Keratinocyte (primary cell): Measurements from ENCODE around the gene KSR2.
"Not testable (repeated sequence)": the region's sequence is repeated elsewhere in the genome, so short reads cannot be mapped to it uniquely, and the experiment has no call there.

Experiments used
- EZH2 ChIP-seq: IDR thresholded peaks from one replicate; pipeline ENCODE4 v1.6.1; 2012; ENCODE audit warnings: inconsistent platforms, mild to moderate bottlenecking, low read length, moderate library complexity
- TF ChIP-seq, protein P1 (sequence below), 3 experiments: IDR thresholded peaks in 1 of 3; conservative IDR thresholded peaks in 1 of 3; optimal IDR thresholded peaks in 1 of 3; 2 replicates in 2 of 3; 3 replicates in 1 of 3; pipeline versions ENCODE3 to v1.5.1; 2011; ENCODE audit warnings: low read length in 3 of 3, mild to moderate bottlenecking in 3 of 3, moderate library complexity in 2 of 3, control low read depth in 1 of 3, inconsistent platforms in 1 of 3; ENCODE audit not compliant: insufficient read depth in 2 of 3; ENCODE audit errors: extremely low read depth in 1 of 3

DNA sequence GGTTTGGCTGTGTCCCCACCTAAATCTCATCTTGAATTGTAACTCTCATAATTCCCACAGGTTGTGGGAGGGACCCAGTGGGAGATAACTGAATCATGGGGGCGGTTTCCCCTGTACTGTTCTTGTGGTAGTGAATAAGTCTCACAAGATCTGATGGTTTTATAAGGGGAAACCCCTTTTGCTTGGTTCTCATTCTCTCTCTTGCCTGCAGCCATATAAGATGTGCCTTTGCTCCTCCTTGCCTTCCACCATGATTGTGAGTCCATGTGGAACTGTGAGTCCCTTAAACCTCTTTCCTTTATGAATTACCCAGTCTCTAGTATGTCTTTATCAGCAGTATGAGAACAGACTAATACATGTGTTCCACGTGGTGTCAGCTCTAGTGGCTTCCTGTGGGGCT, 31.0 kb upstream of the KSR2 start:
- TF ChIP-seq, protein P1, sequence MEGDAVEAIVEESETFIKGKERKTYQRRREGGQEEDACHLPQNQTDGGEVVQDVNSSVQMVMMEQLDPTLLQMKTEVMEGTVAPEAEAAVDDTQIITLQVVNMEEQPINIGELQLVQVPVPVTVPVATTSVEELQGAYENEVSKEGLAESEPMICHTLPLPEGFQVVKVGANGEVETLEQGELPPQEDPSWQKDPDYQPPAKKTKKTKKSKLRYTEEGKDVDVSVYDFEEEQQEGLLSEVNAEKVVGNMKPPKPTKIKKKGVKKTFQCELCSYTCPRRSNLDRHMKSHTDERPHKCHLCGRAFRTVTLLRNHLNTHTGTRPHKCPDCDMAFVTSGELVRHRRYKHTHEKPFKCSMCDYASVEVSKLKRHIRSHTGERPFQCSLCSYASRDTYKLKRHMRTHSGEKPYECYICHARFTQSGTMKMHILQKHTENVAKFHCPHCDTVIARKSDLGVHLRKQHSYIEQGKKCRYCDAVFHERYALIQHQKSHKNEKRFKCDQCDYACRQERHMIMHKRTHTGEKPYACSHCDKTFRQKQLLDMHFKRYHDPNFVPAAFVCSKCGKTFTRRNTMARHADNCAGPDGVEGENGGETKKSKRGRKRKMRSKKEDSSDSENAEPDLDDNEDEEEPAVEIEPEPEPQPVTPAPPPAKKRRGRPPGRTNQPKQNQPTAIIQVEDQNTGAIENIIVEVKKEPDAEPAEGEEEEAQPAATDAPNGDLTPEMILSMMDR (optimal IDR thresholded peaks at IDR 0.05 in 1 of 3, IDR thresholded peaks at IDR 0.05 in 1 of 3, conservative IDR thresholded peaks at IDR 0.05 in 1 of 3; ENCODE audit: extremely low read depth in 1 of 3, insufficient read depth in 2 of 3, low read length in 3 of 3), result not testable (repeated sequence)
- not testable (repeated sequence) for TF ChIP-seq EZH2
